ENCODE measurements around the gene TRA2B.

TRA2B gene

DNA sequence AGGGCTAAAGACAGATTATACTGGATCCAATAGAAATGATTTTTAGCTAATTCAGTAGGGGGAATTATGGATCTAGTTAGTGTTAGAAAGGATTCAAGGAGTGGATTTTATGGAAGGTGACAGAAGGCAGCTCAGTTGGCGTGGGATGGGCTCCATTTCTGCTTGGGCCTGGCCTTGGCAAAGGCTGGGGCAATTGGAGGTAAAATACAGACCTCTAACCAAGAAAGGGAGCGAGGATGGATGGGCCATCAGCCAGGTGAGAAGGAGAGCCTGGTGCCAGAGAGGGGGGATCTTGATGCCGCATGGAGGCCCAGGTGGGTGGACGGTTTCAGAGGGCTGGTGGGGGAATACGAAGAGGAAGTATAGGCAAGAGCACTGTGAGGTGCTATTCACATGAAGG lies 40.7 kb upstream of the TRA2B start:
- no peak overlapping the region for H3K27ac ChIP-seq
- TF ChIP-seq ZFX (IDR thresholded peaks at IDR 0.05; ENCODE audit: borderline replicate concordance), result no peak
- TF ChIP-seq, protein P1, sequence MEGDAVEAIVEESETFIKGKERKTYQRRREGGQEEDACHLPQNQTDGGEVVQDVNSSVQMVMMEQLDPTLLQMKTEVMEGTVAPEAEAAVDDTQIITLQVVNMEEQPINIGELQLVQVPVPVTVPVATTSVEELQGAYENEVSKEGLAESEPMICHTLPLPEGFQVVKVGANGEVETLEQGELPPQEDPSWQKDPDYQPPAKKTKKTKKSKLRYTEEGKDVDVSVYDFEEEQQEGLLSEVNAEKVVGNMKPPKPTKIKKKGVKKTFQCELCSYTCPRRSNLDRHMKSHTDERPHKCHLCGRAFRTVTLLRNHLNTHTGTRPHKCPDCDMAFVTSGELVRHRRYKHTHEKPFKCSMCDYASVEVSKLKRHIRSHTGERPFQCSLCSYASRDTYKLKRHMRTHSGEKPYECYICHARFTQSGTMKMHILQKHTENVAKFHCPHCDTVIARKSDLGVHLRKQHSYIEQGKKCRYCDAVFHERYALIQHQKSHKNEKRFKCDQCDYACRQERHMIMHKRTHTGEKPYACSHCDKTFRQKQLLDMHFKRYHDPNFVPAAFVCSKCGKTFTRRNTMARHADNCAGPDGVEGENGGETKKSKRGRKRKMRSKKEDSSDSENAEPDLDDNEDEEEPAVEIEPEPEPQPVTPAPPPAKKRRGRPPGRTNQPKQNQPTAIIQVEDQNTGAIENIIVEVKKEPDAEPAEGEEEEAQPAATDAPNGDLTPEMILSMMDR (IDR thresholded peaks at IDR 0.05), result no peak

DNA sequence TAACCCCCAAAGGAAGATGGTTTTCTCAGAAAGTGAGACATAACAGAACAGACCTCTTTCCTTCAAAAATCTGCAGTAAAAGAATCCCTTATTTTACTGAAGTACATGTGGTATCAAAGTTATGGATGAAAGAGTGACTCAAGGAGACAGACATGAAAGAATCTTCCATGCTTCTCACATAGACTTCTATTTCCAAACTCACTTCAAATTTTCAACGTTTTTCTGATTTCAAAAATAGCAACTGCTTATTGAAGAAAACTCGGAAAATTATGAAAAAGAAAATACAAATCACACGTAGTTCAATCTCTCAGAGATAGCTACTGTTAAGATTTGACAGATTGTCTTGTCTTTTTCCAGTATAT lies 39.8 kb upstream of the TRA2B start:
- TF ChIP-seq, protein P1 (IDR thresholded peaks at IDR 0.05), result peak; percentile 70
- no peak for TF ChIP-seq ZFX (IDR thresholded peaks at IDR 0.05; ENCODE audit: borderline replicate concordance)
- no peak overlapping the region for H3K27ac ChIP-seq

DNA sequence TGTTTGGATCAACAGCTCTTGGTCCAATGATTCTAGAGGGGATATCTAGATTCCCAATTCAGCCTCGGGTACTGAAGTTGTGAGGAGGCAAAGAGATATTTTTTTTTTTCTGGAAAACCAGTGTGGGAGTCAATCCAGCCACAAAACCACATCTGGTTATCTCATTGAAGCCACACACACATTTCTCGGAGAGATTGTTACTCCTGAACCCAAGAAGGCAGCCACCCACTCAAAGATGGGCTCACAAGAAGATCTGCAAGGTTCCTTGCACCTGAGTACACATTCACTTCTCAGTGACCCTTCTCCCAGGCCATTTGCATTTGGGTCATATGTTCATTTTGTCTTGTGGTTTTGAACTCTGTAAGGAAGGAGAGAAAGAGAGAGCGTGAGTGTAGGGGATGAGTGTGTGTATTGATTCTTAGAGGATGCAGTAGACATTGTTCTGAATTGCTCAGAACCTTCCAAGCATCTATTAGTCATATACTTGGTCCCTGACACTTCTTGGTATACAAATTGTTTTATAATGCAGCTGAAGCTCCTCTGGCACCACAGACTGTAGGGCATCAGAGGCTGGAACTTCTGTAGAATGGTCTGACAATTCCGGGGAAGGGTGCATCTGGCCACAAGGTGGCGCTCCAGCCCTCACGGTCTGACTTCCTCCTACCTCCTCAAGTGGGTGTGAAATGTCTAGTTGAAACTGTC lies 39.3 kb upstream of the TRA2B start:
- no peak for TF ChIP-seq ZFX (IDR thresholded peaks at IDR 0.05; ENCODE audit: borderline replicate concordance)
- TF ChIP-seq, protein P1 (IDR thresholded peaks at IDR 0.05), result peak; percentile 97
- H3K27ac ChIP-seq, result no peak overlapping the region

DNA sequence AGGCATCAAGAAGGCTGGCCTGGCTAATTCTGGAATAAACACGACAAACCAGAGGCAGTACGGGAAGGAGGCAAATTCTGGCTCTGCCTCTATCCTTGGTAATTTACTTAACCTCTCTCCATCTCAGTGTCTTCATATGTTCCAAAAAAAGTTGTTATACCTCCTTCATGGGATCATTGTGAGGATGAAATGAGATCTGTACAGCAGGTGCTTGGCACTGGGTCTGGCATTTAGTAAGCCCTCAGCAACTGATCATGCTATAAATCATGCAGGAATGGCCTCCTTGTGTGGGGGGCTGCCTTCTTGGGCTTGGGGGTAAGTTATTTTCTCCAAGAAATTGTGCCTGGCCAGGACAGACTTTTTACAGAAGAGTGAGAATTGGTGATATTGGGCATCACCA lies 38.3 kb upstream of the TRA2B start:
- H3K27ac ChIP-seq, result no peak overlapping the region
- TF ChIP-seq, protein P1 (IDR thresholded peaks at IDR 0.05), result no peak
- no peak for TF ChIP-seq ZFX (IDR thresholded peaks at IDR 0.05; ENCODE audit: borderline replicate concordance)

DNA sequence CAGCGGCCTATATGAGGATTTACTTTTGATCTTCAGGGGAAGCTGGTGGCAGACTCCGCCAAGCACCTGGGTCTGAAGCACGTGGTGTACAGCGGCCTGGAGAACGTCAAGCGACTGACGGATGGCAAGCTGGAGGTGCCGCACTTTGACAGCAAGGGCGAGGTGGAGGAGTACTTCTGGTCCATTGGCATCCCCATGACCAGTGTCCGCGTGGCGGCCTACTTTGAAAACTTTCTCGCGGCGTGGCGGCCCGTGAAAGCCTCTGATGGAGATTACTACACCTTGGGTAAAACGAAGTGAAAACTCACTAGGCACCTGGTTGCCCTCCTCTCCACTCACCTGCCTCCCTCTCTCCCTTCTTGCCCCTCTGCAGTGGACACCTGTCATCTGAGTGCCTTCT lies 33.8 kb upstream of the TRA2B start:
- H3K27ac ChIP-seq, result no peak overlapping the region
- no peak for TF ChIP-seq ZFX (IDR thresholded peaks at IDR 0.05; ENCODE audit: borderline replicate concordance)
- TF ChIP-seq, protein P1 (IDR thresholded peaks at IDR 0.05), result no peak

DNA sequence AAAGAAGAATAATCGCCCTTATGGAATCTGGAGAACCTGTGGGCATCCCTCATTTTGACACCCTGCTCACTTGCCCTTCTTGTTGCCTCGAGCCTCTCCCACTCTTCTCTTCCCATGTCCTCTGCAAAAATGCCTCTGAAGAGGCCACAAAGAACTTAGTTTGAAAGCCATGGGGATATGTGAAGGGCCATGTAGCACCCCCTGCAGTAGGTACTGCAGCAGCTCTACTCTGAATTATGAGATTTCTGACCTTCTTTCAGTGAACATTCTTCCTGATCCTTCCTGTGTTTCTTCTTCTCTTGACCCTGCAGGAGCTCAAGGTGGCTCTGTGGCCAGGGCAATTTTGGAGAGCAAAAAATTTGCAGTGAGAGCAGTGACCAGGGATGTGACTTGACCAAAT lies 30.4 kb upstream of the TRA2B start:
- no peak overlapping the region for H3K27ac ChIP-seq

DNA sequence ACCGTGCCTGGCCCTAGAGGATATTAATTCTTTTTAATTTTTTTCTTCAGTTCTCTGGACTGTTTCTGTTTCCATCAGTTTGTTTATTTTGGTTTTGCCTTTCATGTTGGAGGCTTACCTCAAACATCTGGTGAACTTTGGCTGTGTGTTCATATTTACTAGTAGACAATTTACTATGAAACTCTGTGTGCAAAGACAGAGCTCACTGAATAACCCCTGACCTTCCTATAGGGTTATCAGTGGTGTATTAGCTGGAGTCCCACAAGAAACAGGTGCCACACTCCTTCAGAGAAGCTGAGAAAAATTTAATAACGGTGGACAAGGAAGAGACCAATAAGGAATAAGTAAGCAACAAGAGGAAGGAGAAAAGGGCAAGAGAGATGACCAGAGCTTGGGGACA lies 28.8 kb upstream of the TRA2B start:
- H3K27ac ChIP-seq, result no peak overlapping the region
- no peak for TF ChIP-seq ZFX (IDR thresholded peaks at IDR 0.05; ENCODE audit: borderline replicate concordance)

More for the DNA sequence above, 30.4 kb upstream of the TRA2B start:
- TF ChIP-seq ZFX (IDR thresholded peaks at IDR 0.05; ENCODE audit: borderline replicate concordance), result no peak
- TF ChIP-seq, protein P1 (IDR thresholded peaks at IDR 0.05), result no peak

DNA sequence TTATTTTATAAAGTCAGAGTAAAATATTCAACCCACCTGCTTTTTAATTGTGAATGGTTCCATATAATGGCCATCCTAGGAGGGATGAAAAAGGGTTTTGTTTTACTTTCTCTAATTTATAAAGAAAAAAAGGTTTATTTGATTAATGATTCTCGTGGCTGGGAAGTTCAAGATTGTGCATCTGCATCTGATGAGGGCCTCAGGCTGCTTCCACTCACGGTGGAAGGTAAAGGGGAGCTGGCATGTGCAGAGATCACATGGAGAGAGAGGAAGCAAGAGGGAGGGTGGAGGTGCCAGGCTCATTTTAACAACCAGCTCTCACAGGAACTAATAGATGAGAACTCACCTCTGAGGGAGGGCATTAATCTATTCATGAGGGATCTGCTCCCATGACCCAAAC lies 27.7 kb upstream of the TRA2B start:
- no peak overlapping the region for H3K27ac ChIP-seq
- TF ChIP-seq, protein P1 (IDR thresholded peaks at IDR 0.05), result no peak
- no peak for TF ChIP-seq ZFX (IDR thresholded peaks at IDR 0.05; ENCODE audit: borderline replicate concordance)

Measured in 22Rv1 (cell line).